Stimulated activated CD8-positive, alpha-beta memory T cell treated with anti-CD3 and anti-CD28 coated beads, Interleukin-2, amount 100 ng/mL, for 1 hour (primary cell): ENCODE results near the gene ADGRF3.
"Not testable (repeated sequence)": the region's sequence is repeated elsewhere in the genome, so short reads cannot be mapped to it uniquely, and the experiment has no call there.

ENCODE experiments used
- DNase-seq, 2 donors: peaks; one replicate each; pipeline ENCODE4 v3.0.0-alpha.2; 2020; ENCODE audit warnings: low read depth in 2 of 2

Gene ADGRF3

DNA sequence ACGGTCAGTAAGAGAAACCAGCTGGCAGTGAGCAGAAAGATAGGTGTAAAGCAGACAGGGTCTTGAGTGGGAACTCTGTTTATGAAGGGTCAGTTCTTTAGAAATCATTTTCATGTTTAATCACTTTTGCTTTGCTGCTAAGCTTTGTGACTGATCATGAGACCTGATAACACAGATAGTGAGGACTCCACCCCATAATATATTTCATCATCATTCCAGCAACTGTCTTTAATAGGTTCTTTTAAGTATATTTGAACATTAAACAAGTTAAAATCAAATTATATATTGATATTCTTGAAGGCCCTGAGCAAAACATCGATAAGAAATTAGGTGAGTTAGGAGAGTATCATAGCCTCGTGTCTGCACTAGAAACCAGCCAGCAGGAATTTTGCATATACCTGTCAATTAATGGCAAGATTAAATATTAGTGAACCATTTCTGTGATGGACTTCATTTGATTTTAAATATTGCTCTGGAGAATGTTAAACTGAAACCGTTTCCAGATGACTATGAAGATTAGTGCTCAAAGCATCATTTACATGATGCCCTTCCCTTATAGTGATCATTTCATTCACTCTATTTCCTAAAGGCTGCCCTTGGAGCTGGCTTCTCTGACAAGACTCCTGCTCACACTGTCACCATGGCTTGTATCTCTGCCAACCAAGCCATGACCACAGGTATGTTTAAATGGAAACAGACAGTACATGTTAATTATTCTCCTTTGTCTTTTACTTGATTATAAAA is 69.9 kb downstream of the ADGRF3 start:
- no peak for DNase-seq

GRCh38 chr2:26274058-26274613 is 72.5 kb downstream of the ADGRF3 start:
- DNase-seq, result no peak

DNA sequence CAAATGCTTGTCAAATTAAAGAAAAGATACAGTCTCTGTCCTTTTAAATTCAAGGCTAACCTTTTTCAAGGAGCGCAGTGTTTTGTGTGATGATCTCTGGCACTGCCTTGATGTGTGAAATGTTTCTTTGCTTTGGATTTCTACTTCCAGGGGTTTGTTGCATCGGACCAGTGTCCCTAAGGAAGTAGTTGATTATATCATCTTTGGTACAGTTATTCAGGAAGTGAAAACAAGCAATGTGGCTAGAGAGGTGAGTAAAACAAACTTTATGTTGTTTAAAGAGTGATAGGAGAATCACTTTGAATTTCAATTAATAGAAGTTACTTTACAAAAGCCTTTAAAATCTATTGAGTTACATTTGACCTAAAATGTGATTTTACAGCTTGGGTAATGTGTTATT is 73.1 kb downstream of the ADGRF3 start:
- DNase-seq, result no peak

- DNase-seq, result no peak
Observed at GRCh38 chr2:26270373-26270772, 76.2 kb downstream of the ADGRF3 start.

DNA sequence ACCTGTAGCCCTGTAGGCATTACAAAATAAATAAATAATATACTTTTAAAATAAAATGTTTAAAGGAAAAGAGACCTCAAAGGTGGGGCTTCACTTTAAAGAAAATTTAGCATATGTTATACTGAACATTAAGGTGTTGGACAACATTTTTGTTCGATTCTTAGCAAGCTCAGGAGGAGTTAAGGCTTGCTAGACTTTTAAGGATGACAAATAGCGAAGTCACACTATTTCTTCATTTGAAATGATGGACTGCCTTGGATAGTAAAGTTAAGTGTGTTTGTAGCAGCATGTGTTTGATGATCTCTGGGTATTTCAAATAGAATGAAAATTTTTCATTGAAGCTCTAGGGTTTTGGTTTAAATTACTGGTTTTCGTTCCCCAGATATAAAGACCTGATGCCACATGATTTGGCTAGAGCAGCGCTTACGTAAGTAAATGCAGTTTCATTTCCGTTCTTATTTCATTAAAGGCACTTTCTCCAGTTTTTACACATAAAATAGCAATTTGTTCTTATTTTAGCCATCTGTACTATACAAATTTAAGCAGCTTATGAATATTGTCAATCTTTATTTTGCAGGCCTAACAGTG is 76.9 kb downstream of the ADGRF3 start:
- DNase-seq, result no peak

GRCh38 chr2:26268670-26269385 is 77.8 kb downstream of the ADGRF3 start:
- DNase-seq, result not testable (repeated sequence)

GRCh38 chr2:26268213-26268612 is 78.4 kb downstream of the ADGRF3 start:
- DNase-seq, result no peak

- not testable (repeated sequence) for DNase-seq
Observed at GRCh38 chr2:26258836-26259235, 87.8 kb downstream of the ADGRF3 start.
